SK-N-SH (cell line): Measurements from ENCODE around the gene TMEM80. TPM values are rescaled to one million over a fixed set of nuclear protein-coding genes. Genes with fewer than 3 reads are reported as not detected.
A peak's percentile ranks its signal among the peaks of the same experiment; 100 is the strongest.

ENCODE experiments used
- CTCF ChIA-PET: fragments of 300-600, 350-600 bp; formaldehyde crosslinking; extraction: SDS; loops from one replicate; lab custom pipeline; 2021; lab: Yijun Ruan, JAX
- POLR2A ChIA-PET: fragments of 350-600 bp; sonication (Branson Sonifier 250); formaldehyde crosslinking; extraction: SDS; loops from one replicate; lab custom pipeline; 2020; ENCODE audit warnings: antibody characterized with exemption, inconsistent platforms; lab: Yijun Ruan, JAX
- DNase-seq: peaks from one replicate; pipeline ENCODE4 v3.0.0; 2012
- H2AFZ ChIP-seq: fragments of 200-600 bp; sonication (generic); 2 replicates; pipeline ENCODE4 v1.8.1; 2016; ENCODE audit warnings: antibody characterized with exemption, mild to moderate bottlenecking, low read depth
- H3F3A ChIP-seq: fragments of 200-600 bp; sonication (generic); replicated peaks from 2 replicates; pipeline ENCODE3; 2016; ENCODE audit warnings: antibody characterized with exemption, mild to moderate bottlenecking; ENCODE audit not compliant: insufficient read depth
- H3K27ac ChIP-seq, 2 experiments: fragments of 200-500 bp in 1 of 2; fragments of 200-600 bp in 1 of 2; sonication (Bioruptor generic) in 1 of 2; sonication (generic), shearing (Covaris generic) in 1 of 2; 2 replicates each; pipeline versions ENCODE4 v1.5.1 to v1.6.1; 2014 to 2016; ENCODE audit warnings: low read depth in 2 of 2, inconsistent platforms in 1 of 2, low read length in 1 of 2, mild to moderate bottlenecking in 1 of 2, mixed read lengths in 1 of 2
- H3K27me3 ChIP-seq: fragments of 200-600 bp; sonication (generic), shearing (Covaris generic); 2 replicates; pipeline ENCODE4 v1.6.1; 2016; ENCODE audit warnings: mixed run types; ENCODE audit not compliant: insufficient read depth
- H3K36me3 ChIP-seq, 2 experiments: fragments of 200-500 bp in 1 of 2; fragments of 200-600 bp in 1 of 2; sonication (Bioruptor generic) in 1 of 2; sonication (generic) in 1 of 2; replicated peaks in 1 of 2; 2 replicates each; pipeline versions ENCODE3 to v1.5.1; 2014 to 2016; ENCODE audit warnings: low read length in 1 of 2, mild to moderate bottlenecking in 1 of 2; ENCODE audit not compliant: insufficient read depth in 2 of 2, control insufficient read depth in 1 of 2
- H3K4me1 ChIP-seq, 2 experiments: fragments of 200-500 bp in 1 of 2; fragments of 200-600 bp in 1 of 2; sonication (Bioruptor generic) in 1 of 2; sonication (generic), shearing (Covaris generic) in 1 of 2; 2 replicates each; pipeline versions ENCODE4 v1.5.1 to v1.6.1; 2014 to 2016; ENCODE audit warnings: low read depth in 1 of 2, low read length in 1 of 2, mixed run types in 1 of 2; ENCODE audit not compliant: insufficient read depth in 2 of 2, control insufficient read depth in 1 of 2
- H3K4me2 ChIP-seq: fragments of 200-600 bp; sonication (generic), shearing (Covaris generic); 2 replicates; pipeline ENCODE4 v1.6.1; 2017; ENCODE audit warnings: mixed run types
- H3K4me3 ChIP-seq, 2 experiments: fragments of 200-500 bp in 1 of 2; fragments of 200-600 bp in 1 of 2; sonication (Bioruptor generic) in 1 of 2; sonication (generic), shearing (Covaris generic) in 1 of 2; 2 replicates each; pipeline versions ENCODE4 v1.5.1 to v1.8.1; 2014 to 2016; ENCODE audit warnings: low read depth in 2 of 2, inconsistent platforms in 1 of 2, low read length in 1 of 2, mild to moderate bottlenecking in 1 of 2, mixed read lengths in 1 of 2, moderate library complexity in 1 of 2
- H3K79me2 ChIP-seq: fragments of 200-600 bp; sonication (generic); 2 replicates; pipeline ENCODE4 v1.8.1; 2017; ENCODE audit warnings: mild to moderate bottlenecking; ENCODE audit not compliant: insufficient read depth
- H3K9ac ChIP-seq: fragments of 200-600 bp; sonication (generic); 2 replicates; pipeline ENCODE4 v1.6.1; 2017; ENCODE audit warnings: mixed run types
- H3K9me2 ChIP-seq: fragments of 200-600 bp; sonication (generic); 2 replicates; pipeline ENCODE4 v1.6.1; 2017; ENCODE audit warnings: mixed run types
- H3K9me3 ChIP-seq: fragments of 200-600 bp; sonication (generic); 2 replicates; pipeline ENCODE4 v1.6.1; 2017; ENCODE audit warnings: mixed run types, mild to moderate bottlenecking, moderate library complexity
- H4K20me1 ChIP-seq: fragments of 200-600 bp; sonication (generic); 2 replicates; pipeline ENCODE4 v1.6.1; 2017; ENCODE audit warnings: mild to moderate bottlenecking, mixed run types; ENCODE audit not compliant: insufficient read depth
- EZH2phosphoT487 ChIP-seq: fragments of 200-600 bp; sonication (generic); IDR thresholded peaks from 2 replicates; pipeline ENCODE4 v1.6.1; 2017; ENCODE audit warnings: low read depth, mixed run types, mild to moderate bottlenecking, antibody characterized with exemption, moderate library complexity, borderline replicate concordance
- MEF2A ChIP-seq: IDR thresholded peaks from 2 replicates; pipeline ENCODE4 v1.4.0; 2012; ENCODE audit warnings: low read depth, borderline replicate concordance
- RCOR1 ChIP-seq: fragments of 150-350 bp; IDR thresholded peaks from 2 replicates; pipeline ENCODE4 v1.6.1; 2017; ENCODE audit warnings: antibody characterized with exemption, low read length
- REST ChIP-seq: IDR thresholded peaks from 2 replicates; pipeline ENCODE4 v1.6.1; 2012; ENCODE audit warnings: mild to moderate bottlenecking, low read depth, low read length, moderate library complexity
- RFX5 ChIP-seq: IDR thresholded peaks from 2 replicates; pipeline ENCODE4 v1.6.1; 2012; ENCODE audit warnings: mild to moderate bottlenecking, improper control_type of control experiment, low read length
- RXRA ChIP-seq: IDR thresholded peaks from 2 replicates; pipeline ENCODE4 v1.4.0; 2012; ENCODE audit warnings: low read depth, mild to moderate bottlenecking, borderline replicate concordance
- SMC3 ChIP-seq: IDR thresholded peaks from 2 replicates; pipeline ENCODE4 v1.6.1; 2012; ENCODE audit warnings: low read depth, low read length, improper control_type of control experiment
- TAF1 ChIP-seq: IDR thresholded peaks from 2 replicates; pipeline ENCODE4 v1.6.1; 2012; ENCODE audit warnings: low read depth, mild to moderate bottlenecking, low read length, moderate library complexity, borderline replicate concordance
- TCF12 ChIP-seq: IDR thresholded peaks from 2 replicates; pipeline ENCODE4 v1.4.0; 2012
- USF1 ChIP-seq: IDR thresholded peaks from 2 replicates; pipeline ENCODE4 v1.4.0; 2012; ENCODE audit warnings: low read depth, borderline replicate concordance
- WGBS: methylation state at CpG from one replicate; pipeline ENCODE4 v1.1.6; 2017; ENCODE audit warnings: low lambda C conversion rate; 5-methylcytosine and 5-hydroxymethylcytosine counted together
- polyA plus RNA-seq, 3 experiments: library from polyadenylated mRNA; depleted of rRNA; stranded (reverse); fragments of >200 nt; gene quantifications; 2 replicates each; pipeline ENCODE4 v1.2.3, GENCODE V29; 2012

TMEM80 gene
- polyA plus RNA-seq, 1 of the 3 experiments (the other 2 are of a cell fraction) = 40.4 TPM

DNA sequence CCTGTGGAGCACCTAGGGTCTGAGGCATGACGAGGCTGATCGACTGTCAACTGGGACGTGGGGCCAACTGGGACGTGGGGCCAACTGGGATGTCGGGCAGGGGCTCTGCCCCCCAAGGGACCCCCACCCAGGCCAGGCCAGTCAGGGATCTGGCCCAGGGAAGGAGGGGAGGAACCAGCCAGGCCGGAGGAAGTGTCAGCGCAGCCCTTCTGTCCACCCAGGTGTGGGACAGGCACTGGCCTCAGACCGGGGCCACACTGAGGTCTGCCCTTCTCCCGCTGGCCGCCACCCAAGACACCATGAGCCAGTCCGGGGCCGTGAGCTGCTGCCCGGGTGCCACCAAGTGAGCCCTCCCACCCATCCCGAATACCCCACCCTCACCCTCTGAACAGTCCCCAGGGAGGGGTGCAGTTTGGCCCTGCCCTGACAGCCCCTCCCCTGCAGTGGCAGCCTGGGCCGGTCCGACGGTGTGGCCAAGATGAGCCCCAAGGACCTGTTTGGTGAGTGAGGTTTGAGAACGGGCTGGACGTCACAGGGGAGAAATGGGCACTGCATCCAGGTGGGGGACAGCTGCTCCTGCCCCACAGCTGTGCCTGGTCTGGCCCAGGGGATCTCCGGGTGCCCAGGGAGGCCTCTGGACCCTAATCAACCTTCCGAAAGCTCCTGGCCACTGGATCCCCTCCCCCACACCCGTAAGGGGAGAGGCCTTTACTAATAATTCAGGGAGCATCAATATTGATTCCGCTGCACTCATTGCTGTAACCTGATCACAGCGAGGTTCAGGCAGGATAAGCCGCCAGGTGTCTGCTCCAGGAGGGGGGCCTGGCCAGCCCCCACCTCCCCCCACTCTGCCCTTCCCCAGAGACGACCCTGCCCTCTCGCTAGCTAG lies 13.7 kb downstream of the TMEM80 start:
- Histone ChIP-seq H3K79me2 (no peaks in the 10 kb centered on the region), H2AFZ (no peak overlapping the region), H3K9me2 (no peaks in the 10 kb centered on the region), H3K4me1 (peaks cover 0 to 5% of the 10 kb centered on the region in 2 experiments; a peak in 1 of 4 replicates), H3K27me3 (no peaks in the 10 kb centered on the region), H3K4me3 (no peak overlapping the region), H3K4me2 (no peak overlapping the region), H3K27ac (no peak overlapping the region), H3K36me3 (no peaks in the 10 kb centered on the region), H3F3A (no peaks in the 10 kb centered on the region), H3K9ac (no peak overlapping the region), H4K20me1 (no peaks in the 10 kb centered on the region), H3K9me3 (no peaks in the 10 kb centered on the region)
- ChIA-PET CTCF (interaction anchor here (0.9 to 1.3 kb wide), 3 partner anchors 12 to 18 kb away, joined by 4 read pairs; no protein-coding TSS in a partner anchor), POLR2A (interaction anchor here (0.6 kb wide), 1 partner anchor 10 kb away, joined by 3 read pairs; no protein-coding TSS in a partner anchor)
- peak; percentile 37 for DNase-seq
- TF ChIP-seq TAF1 (no peak), RFX5 (no peak), RCOR1 (no peak), TCF12 (no peak), USF1 (no peak)
- 79% methylated on average over 22 of the region's 27 CpGs for WGBS

- H3K4me2 ChIP-seq = no peak overlapping the region
- no peak overlapping the region for H2AFZ ChIP-seq
- 95% methylated on average over 6 of the region's 6 CpGs for WGBS
- no peak for TF ChIP-seq EZH2phosphoT487
- TF ChIP-seq REST = no peak
- TF ChIP-seq SMC3 = no peak
- no peak for TF ChIP-seq RXRA
- TF ChIP-seq MEF2A = no peak
- no peaks in the 10 kb centered on the region for H3K9me2 ChIP-seq
- peaks cover 0 to 5% of the 10 kb centered on the region in 2 experiments; a peak in 1 of 4 replicates for H3K4me1 ChIP-seq
- H3K79me2 ChIP-seq = no peaks in the 10 kb centered on the region
- ChIA-PET CTCF (no interaction called here), POLR2A (no interaction called here)
- no peak for DNase-seq
- no peak overlapping the region for H3K27ac ChIP-seq
- H3F3A ChIP-seq = no peaks in the 10 kb centered on the region
- peaks cover 11% of the 10 kb centered on the region; the same call in 1 of the 2 replicates for H3K27me3 ChIP-seq
- H3K36me3 ChIP-seq = no peaks in the 10 kb centered on the region
- H3K9me3 ChIP-seq = no peaks in the 10 kb centered on the region
- no peak overlapping the region for H3K9ac ChIP-seq
- no peak overlapping the region for H3K4me3 ChIP-seq
- no peaks in the 10 kb centered on the region for H4K20me1 ChIP-seq
These were observed 18.8 kb downstream of the TMEM80 start for GRCh38 chr11:714436-714835.
